GM21619 (cell line): Measurements from ENCODE around the gene CRYM.
"Not testable (repeated sequence)": the region's sequence is repeated elsewhere in the genome, so short reads cannot be mapped to it uniquely, and the experiment has no call there.

Experiments used
- ATAC-seq: cut with Tn5 transposase; IDR thresholded peaks from one replicate; pipeline ENCODE4 v1.9.1; 2021; ENCODE audit not compliant: unreplicated experiment

The CRYM gene

DNA sequence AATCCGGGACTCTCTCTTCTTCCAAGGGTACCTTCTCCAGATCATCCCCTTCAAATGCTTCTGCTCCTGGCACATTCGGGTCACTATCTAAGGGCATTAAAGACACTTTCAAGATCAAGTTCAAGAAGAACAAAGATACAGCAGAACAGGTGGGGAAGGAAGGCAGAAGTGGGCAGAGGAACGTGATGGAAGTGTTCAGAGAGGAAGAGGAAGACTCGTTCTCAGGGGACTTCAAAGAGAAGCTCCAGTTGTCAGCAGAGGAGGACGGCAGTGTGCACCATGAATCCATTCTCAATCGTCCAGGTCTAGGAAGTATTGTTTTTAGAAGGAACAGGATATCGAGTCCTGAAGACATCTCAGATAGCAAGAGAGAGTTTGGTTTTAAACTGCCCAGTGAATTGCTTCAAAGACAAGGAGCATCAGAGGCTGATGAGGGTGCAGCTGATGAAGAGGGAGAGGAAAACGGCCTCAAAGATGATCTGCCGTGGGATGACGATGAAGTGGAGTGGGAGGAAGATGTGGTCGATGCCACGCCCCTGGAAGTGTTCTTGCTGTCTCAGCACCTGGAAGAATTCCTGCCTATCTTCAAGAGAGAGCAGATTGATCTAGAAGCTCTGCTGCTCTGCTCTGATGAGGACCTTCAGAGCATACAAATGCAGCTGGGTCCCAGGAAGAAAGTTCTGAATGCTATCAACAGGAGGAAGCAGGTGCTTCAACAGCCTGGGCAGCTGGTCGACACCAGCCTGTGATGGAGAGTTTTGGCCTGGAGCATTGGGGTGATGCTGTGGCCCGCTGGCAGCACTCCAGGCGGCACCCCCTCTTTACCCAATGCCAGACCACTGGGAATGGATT is 27.8 kb downstream of the CRYM start:
- ATAC-seq = no peak

DNA sequence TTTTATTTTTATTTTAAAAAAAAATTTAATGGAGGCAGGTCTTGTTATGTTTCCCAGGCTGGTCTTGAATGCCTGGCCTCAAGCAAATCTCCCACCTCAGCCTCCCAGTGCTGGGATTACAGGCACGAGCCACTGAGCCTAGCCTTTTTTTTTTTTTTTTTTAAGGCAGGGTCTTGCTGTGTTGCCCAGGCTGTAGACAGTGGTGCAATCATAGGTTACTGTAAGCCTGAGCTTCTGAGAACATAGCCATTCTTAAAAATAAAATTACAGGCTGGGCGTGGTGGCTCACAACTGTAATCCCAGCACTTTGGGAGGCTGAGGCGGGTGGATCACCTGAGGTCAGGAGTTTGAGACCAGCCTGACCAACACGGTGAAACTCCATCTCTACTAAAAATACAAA is 29.9 kb downstream of the CRYM start:
- not testable (repeated sequence) for ATAC-seq

- no peak for ATAC-seq
Observed at GRCh38 chr16:21244518-21245215, 33.4 kb downstream of the CRYM start.

DNA sequence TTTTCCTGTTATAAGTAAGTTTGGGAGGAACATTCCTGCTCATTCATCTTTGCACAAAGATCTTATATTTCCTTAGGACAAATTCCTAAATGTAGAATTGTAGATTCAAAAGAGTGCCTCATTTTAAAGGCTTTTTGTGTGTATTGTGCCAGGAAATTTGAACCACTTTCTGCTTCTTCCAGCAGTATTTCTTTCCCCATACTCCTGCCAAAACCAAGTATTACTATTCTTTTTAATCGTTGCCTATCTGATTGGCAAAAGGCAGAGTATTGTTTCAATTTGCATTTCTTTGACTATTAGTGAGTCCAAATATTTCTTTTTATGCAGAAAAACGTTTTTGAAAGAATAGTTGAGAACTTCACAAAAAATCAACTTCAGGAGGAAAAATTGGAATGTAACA is 35.3 kb downstream of the CRYM start:
- ATAC-seq = no peak

- no peak for ATAC-seq
Observed at GRCh38 chr16:21239646-21240045, 38.4 kb downstream of the CRYM start.

DNA sequence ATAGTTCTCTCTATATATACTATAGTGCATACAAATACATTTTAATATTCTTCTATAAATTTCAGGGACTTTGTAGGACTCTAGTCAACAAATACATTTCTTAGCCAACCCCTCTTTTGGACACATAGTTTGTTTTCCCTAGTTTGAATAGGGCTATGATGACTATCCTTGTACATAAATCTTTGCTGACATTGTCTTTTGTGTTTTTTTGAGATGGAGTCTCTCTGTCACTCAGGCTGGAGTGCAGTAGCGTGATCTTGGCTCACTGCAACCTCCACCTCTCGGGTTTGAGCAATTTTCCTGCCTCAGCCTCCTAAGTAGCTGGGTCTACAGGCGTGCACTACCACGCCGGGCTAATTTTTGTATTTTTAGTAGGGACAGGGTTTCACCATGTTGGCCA is 41.3 kb downstream of the CRYM start:
- no peak for ATAC-seq

DNA sequence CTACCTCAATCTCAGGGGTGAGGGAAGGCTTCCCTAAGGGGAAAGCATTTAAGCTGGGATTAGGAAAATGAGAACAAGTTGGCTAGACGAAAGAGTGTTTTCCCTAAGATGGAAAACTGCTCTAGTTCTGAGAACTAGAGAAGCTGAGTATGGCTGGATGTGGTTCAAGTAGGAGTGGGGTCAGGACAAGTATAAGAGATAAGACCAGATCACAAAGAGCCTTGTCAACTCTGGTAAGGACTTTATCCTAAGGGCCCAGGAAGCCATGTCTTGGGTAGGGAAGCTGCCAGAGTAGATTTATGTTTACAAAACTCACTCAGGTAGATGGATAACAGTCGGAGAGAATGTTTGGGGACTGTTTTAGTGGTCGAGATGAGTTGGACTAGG is 42.9 kb downstream of the CRYM start:
- ATAC-seq = no peak

DNA sequence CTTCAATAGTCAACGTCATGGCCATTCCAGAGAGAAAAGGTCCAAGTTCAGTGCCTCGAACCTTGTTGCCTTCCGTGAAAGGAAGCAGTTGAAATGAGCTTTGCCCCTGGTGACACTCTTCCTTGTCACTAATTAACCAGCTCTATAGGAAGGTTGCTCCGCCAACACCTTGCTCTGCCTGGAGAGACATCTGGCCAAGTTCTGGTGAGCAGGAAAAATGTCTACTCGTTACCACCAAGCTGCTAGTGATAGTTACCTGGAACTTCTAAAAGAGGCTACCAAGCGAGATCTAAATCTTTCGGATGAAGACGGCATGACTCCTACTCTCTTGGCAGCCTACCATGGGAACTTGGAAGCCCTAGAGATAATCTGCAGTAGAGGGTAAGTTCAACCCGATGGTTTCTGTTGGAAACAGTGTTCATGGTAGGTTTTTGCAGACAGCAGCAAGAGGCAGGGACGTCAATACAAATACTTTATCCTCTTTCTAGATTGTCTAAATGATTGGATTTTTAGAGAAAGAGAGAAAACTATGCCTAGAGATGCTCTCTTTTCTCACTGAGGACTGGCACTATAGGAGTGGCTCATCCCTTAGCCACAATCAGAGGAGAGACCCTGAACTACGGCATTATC is 44.5 kb downstream of the CRYM start, which contains the start of gene ANKS4B:
Gene ANKS4B, plus strand, starts transcription at position 179 of the 630 bp plus-strand sequence. Its CDS starts 39 bp downstream, at position 218.
- ATAC-seq = no peak

DNA sequence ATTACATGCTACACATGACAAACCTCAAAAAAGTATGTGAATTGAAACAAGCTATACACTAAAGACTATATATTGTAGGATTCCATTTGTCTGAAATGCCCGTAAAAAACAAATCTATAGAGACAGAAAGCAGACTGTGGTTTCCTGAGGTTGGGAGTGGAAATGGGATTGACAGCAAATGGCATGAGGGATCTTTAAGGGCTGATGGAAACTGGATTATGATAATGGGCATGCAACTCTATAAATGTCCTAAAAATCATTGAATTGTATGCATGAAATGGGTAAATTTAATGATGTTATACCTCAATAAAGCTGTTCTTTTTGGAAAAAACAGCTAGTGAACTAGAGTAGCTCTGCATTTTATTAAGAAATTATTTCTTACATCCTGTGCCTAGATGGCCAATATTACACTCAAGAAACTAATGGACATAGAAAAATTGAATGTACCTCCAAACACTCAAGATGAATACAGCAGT is 45.0 kb downstream of the CRYM start:
- ATAC-seq = no peak

DNA sequence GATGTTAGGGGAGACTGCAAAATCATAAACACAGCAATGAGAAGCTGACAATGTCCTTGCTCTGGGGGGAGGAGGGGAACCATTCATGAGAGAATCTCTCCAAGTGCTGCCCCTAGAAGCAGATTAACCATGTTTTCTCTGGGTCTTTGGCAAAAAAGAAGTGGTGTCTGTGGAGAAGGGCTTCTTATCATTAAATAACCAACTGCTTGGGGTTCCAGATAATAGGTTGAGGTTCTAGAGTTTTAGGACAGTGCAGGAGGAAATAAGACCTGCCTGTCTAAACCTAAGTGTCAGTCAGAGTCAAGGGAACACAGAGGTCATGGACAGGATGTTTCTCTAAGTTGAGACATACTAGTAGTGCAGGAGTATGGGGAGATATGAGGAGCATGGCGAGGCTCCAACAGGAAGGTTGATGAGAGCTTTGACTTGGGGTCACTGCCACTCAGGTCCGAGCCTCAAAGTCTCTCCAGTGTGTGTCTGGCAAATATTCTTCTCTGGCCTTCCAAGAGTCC is 49.7 kb downstream of the CRYM start:
- ATAC-seq = no peak

- ATAC-seq = no peak
Observed at GRCh38 chr16:21227866-21228265, 50.2 kb downstream of the CRYM start.

DNA sequence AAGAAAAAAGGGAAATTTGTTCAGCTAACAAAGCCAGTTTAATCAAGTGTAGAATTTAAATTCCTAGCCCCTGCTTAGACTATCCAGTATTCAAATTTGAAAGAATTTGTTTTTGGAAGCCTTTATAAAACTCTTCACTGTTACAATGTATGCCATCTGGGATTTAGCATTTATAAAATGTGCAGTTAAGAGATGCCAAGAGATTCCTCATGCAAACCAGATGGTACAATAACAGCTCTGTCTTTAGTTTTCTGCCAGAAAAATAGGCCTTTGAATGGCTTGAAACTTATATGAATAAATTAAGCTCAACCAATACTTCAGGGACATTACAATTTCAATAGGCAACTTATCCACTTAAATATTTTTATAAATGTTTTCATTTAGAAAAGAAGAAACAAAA is 51.3 kb downstream of the CRYM start:
- no peak for ATAC-seq

- ATAC-seq = no peak
Observed at GRCh38 chr16:21224800-21225199, 53.3 kb downstream of the CRYM start.

DNA sequence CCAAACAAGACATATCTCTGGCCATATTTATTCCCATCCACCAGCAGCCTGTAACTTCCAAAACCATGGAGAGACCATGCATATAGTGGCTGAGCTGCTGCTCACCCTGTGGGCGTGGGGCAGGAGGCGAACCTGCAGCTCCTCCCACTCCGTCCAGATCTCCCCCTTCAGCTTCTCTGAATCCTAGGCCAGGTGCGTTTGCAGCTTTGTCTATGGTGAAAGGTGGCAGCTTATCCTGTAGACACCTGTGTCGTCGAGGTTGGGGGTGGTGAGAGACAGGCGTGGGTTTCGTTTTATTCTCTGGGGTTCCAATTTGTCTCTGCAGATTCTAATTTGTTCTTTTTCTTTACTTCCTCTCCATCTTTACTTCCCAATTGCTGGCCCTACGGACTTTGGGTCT is 54.3 kb downstream of the CRYM start:
- ATAC-seq = no peak

- no peak for ATAC-seq
Observed at GRCh38 chr16:21222495-21223337, 55.4 kb downstream of the CRYM start.

DNA sequence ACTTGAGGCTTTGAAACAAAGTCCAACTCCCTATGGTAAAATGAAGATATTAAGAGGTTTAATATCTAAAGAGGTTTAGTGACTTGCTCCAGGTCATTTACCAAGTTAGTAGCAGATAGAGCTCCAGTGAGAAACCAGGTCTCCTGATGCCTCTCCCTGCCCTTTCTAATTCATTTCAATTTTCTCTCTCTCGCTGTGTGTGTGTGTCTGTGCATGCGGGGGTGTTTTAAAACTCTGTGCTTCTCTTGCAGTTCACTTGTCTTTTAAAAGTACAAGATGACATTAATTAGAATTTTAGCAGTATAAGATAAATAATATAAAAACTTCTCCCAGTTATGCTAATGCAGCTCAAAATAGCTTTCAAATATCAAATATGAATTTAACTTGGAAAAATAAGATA is 58.5 kb downstream of the CRYM start:
- ATAC-seq = no peak

- ATAC-seq = no peak
Observed at GRCh38 chr16:21218153-21218552, 59.9 kb downstream of the CRYM start.

DNA sequence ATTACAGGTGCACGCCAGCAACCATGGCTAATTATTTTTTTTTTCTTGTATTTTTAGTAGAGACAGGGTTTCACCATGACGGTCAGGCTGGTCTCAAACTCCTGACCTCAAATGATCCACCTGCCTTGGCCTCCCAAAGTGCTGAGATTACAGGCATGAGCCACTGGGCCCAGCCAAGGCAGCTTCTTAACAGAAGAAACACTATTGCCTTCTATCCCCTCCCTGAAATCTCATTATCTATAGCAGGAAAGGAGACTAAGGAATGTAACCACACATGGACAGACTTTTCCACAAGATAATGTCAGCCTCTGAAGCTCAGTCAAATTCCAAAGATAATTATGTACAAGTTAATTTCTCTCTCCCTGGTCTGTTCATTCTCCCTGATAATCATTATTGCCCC is 61.0 kb downstream of the CRYM start:
- no peak for ATAC-seq

- ATAC-seq = no peak
Observed at GRCh38 chr16:21214086-21214485, 64.0 kb downstream of the CRYM start.

DNA sequence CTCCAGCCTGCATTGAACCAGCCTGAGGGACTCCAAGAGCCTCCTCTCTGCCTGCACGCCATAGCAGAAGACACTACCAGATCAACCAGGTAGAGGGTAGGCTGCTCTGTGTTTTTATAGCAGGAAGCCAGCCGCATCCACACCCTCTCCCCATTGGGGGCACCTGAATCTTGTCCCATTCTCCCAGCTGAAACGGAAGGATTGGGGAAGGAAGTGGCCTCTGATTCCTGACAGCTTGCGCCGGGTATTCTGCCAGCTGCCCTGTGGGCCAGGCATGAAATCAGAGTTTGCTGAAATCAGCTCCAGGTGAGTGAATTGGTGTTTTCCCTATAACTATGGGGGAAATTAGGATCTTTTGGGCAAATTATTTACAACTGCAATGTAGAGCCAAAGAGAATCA is 66.6 kb downstream of the CRYM start, which contains the start of gene ZP2:
Gene ZP2, minus strand, starts transcription at position 89 of the 400 bp plus-strand sequence. Its CDS starts 27 bp downstream, at position 62.
- no peak for ATAC-seq
